Activated CD4-positive, alpha-beta T cell treated with anti-CD3 and anti-CD28 coated beads, Interleukin-2, amount 50 U/mL, for 1 hour (primary cell): ENCODE measurements around the gene DSCAM.

Experiments used
- DNase-seq: peaks from one replicate; pipeline ENCODE4 v3.0.0-alpha.2; 2020

The DSCAM gene

DNA sequence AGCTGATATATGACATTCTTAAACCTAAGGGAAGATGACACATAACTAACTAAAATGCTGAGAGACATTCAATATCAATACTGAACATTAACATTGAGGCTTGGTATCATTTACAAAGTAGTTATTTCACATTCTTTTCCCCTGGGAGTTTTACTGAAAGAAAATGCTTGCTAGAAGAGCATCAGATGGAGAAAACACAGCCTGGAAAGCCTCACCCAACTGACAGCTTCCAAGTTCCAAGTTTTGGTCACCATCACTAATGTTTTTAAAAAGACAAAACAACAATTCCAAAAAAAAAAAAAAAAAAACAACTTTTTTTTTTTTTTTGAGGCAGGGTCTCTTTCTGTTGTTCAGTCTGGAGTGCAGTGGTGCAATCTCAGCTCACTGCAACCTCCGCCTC is 80.6 kb downstream of the DSCAM start:
- no peak for DNase-seq

DNA sequence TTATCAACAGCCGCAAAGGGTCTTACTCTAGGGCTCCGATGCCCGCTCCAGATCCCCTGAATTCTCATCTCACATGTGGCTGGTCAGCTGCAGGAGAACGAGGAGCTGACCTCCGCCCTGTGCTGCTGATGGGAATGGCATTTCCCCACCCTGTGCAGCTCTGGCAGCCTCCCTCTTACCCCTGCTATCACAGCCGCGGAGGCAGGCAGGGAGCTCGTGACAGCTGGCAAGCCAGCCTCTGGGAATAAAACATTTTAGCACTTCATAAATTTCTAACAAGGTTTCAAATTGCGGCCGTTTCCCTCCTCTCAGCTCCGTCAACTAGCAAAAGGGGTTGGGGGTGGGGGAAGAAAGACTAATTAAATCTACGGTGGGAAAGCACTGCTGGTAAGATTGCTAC is 81.1 kb downstream of the DSCAM start:
- DNase-seq = no peak

DNA sequence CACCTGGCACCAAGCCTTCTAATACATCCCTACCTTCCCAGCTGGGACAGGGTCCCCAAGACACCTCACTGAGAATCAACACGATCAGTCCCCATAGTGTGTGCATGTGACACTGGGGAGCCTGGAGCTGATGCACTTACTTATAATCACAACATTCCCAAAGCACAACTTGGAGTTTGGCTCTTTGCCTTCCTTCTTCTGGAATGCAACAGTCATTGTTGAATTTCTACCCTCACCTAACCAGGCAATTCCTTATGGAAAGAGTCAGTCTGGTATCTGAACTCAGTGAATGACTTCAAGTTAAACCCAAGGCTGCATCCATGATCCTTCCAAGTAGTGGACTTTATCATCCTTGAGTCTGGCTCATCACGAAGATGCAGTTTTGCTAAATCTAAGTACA is 86.1 kb downstream of the DSCAM start:
- DNase-seq = no peak

DNA sequence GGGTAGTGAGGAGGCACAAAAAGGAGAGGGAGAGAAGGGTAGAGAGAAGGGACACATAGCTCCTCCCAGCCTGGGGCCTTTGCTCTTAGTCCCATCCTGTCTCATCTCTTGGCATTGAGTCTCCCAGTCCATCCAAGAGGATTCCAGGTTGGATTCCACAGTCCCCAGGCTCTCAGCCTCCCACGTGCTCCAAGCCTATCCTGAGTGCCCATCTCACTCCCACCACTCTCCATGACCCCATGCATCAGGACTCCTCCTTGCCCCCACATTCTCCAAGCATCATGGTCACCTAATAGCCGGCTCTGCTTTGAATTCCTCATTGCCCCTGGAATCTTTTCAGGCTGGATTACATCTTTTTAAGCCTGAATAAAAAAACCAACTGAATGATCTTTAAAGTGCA is 87.9 kb downstream of the DSCAM start:
- DNase-seq = no peak

DNA sequence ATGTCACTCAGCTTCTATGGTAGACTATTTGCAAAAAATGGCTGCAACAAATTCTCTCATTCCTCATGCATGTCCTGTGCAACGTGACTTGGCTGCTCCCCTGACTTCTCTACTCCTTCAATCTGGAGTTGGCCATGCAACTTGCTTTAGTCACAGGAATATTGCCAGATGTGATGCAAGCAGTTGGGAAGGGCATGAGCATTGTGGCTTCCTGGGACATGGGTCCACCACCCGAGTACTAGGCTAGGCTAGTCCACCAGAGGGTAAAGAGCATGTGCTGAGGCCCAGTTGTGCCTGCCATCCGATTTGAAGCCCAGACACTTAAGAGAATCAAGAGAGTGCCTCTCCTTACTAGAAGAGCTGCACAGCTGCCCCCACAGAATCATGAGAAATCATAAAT is 89.6 kb downstream of the DSCAM start:
- DNase-seq = no peak

DNA sequence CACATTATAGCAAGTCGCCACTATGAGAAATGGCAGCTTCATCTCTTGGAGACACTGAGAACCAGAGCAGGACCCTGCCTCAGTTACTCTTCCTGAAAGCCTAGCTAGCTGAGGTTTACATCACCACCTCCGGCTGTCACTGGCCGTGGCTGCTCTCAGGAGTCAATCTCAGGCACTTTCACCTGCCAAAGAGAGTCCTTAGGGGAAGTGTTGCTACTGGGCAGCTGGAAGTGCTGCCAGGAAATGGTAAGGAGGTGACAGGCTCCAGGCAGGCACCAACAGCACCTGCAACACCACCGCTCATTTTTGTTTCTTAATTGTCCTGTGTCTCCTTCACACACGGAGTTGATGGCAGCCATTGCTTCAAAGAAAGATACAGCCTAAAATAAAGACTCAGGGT is 92.5 kb downstream of the DSCAM start:
- no peak for DNase-seq

DNA sequence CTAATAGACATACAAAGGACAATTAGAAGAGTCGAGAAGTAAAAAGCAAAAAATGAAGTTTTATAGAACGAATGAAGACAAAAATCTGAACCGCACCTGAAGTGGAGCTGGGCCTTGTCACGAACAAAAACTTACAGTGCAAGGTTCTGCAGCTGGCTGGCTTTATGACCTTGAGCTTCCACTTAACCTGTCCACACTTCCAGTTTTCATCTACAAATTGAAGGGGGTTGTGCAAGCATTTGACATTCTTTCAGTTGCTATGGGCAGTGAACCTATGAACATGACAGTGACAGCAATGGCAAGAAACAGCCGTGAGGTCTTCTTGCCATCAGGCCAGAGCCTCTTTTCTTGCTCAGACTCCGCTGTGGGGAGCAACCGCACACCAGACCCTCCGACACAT is 93.2 kb downstream of the DSCAM start:
- DNase-seq = no peak

DNA sequence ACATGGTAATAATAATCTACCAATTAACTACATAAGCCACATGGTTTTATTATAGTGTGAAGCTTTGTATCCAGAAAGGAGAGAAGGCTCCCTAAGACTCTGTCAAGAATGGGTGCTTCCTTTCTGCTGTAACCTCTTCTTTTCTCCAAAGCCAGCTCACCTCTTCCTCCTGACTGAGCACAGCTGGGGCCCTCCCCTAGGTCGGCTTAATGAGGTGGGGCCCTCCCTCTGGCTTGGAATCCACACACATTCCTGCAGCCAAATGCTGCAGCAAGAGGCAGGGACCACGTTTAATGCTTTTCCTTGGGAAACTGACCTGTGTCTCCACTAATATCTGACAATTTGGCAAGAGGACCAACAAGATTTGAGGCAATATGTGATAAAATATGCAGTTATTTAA is 94.8 kb downstream of the DSCAM start:
- DNase-seq = no peak

DNA sequence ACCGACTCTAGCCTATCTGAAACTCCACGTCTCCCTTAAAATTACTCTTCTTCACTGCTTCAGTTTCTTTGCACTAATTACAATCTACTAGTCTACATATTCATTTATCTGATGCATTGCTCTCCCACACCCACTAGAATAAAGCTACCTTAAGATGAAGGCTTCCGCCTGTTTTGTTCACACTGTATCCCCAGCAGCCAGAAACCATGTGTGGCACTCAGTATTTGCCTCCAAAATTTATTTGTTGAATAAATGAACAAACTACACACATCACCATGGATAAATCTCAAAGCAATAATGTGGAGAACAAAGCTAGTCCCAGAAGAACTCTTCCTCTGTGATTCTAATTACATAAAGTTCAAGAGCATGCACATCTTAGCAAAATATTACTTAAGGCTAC is 95.7 kb downstream of the DSCAM start:
- DNase-seq = no peak

DNA sequence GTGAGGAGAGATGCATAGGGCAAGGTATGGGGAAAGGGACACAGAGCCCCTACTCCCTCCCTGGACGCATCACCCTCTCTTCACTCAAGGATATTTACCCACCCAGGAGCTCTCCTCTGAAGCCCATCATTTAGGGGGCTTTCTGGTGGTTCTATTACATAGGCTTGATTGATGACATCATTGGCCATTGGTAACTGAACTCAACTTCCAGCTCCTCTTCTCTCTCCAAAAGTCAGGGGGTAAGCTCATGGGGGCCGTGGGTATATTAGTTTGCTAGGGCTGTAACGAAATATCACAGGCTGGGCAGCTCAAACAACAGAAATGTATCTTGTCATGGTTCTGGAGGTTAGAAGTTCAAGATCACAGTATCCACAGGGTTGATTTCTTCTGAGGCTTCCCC is 110.8 kb downstream of the DSCAM start:
- no peak for DNase-seq

DNA sequence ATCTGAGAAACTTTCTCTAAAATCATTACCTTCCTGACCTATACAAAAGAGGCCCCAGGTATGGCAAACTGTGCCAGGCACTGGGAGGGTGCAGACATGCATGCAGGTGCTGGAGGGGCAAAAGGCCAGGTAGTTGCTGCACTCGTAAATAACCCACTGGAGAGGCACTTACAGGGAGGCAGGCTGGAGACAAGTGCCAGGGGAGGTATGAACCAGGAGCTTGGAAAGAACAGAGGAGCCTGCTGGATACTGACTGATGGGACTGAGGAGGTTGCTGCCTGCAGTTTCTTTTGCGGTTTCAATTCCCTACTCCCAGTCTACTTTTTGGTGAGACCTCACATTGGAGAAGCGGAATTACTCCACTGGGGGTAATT is 113.9 kb downstream of the DSCAM start:
- DNase-seq = no peak

DNA sequence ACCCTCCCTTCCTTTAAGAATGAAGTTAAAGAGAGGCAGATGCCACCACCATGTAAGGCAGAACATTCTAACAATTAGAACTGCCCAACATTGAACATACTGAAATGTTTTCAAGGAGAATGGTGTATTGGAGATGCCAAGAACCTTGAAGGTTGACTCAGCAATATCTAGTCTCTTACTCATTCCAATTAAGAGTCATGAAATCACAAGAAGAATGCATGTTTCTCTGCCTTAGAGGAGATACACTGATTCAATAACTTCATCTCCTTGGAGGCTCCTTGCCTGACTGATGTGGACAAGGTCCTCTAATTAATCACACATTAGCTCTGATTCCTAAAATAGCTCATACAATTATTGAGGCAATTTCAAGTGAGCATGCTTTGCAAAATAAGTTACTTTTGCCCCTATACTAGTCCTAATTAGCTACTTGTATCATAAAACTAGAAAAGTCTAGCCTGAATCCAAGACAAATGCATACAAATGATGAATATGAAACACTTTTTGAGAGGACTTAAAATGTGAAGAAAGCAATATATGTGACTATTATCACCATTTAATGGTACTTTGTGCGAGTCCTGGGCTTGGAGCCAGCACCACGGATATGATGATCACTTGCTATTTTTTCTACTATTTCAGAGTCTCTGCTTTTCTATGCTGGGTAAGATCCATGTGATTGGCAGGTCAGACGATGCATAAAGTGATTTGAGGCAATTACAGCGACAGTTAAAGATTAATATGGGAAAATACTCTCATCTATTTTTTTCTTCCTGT is 114.5 kb downstream of the DSCAM start:
- no peak for DNase-seq

DNA sequence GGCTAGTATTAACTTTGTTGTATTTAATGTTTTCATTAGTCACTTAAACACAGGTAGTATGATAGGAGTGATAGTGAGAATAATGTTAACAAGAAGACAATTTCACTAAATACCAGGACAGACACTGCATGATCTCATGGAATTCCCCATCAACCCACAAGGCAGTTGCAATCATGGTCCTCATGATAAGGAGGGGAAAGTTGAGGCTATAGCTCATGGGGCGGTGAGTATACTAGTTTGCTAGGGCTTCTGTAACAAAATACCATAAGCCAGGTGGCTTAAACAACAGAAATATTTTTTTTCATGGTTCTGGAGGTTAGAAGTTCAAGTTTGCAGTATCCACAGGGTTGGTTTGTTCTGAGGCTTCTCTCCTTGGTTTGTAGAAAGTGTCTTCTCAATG is 115.8 kb downstream of the DSCAM start:
- no peak for DNase-seq

DNA sequence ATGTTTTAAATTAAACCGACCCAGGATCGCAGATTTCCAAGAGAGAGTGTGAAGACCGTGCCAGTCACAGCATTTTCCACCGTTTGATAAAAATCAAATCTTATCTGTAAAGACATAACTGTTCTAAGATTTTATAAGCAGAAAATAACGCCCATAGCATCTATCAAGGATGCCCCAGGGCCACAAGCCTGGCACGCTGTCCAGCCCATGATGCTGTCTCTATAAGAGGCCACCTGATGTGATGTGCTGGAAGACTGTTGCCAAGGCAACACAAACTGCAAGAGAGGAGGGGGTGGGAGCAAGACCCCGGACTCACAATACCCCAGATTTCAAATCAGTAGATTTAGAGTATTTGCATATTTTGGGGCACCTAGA is 116.5 kb downstream of the DSCAM start:
- DNase-seq = no peak

DNA sequence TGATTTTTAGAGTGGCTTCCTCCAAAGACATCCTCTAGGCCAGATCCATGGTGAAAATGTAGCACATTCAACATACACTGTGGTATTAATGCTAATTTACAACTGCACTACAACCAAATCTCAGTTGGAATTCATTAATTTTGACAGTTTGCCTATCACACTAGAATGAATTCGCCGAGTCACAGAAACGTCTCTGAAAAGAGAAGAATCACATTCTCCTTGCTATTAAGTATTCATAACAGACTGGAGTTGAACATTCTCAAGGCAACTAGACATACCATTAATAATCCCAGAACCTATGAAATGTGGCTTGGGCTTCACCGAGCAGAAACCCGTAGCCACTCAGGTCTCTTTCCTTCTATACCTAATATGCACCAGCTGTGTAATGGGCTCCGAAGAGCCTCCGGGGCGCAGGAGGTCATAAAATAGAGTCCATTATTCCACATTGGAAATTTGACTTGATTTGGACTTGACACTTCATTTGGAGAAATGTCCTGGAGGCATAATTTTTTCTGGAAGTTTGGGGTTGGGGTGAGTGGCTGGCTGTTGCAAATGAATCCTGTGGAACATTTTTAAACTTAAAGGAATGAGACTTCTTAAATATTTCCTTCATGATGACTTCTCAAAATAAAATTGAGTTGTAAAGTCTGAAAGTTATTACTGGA is 117.1 kb downstream of the DSCAM start:
- DNase-seq = no peak

DNA sequence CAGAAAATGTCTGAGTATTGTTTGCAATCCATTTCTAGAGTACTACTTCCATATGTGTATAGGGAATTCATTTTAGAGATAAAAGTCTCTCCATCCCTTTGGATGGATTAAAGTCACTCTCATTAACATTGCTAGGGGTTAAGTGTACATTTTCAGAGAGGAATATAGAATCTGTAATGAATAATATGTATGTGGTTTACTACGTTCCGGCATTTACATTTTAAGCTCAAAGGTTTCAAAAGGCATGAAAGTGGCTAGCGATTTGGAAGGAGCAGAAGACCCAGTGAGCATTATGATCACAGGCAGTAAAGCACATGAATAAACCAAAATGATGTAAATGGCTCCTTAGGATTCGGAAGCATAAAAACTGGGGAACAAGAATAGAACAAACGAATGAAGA is 123.0 kb downstream of the DSCAM start:
- no peak for DNase-seq

DNA sequence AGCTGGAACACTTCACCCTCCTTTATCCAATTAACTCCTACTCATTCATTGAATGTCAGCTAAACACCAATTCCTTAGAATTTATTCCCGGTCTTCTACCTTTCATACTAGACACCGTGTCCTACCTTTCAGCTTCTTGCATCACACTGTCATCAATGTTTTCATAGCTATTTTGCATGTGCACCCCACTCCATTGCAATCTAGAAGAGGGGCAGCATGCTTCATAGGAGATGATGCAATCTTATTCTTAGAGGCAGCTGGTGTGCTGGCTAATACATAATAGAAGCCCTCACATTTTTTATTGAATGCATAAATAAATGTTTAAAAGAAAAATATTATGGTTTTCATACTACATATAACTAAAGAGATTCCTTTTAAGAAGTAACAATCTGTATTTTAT is 123.6 kb downstream of the DSCAM start:
- no peak for DNase-seq

DNA sequence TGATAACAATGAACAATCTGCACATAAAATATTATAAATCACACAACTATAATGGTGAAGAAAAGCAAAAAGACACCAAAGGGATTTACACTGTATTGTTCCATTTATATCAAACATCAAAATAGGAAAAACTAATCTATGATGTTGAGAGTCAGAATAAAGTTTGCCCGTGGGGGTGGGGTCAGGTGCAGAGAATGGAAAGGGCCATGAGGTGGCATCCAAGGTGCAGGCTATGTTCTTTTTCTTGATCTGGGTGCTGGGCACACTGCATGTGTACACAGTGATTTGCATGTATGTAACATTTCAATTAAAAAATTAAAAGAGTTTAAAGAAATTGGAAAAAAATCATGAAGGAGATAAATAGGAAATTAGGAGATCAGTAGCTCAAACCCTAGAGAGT is 127.3 kb downstream of the DSCAM start:
- no peak for DNase-seq

DNA sequence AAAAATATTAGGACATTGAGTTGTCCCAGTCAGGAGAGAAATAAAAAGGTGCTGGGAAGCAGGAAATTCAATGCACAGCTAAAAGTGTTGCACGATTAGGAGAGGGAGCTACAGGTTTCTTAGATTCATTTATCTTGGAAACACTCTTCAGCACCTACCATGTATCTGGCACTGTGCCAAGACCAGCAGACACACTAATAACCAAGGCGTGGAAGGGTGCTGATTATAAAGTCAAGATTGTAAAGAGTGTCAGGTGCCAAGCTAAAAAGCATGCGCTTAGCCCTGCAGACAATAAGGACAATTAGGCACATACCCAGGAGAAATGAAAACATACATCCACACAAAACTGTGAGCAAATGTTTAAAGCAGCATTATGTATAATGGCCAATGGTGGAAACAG is 129.9 kb downstream of the DSCAM start:
- no peak for DNase-seq

DNA sequence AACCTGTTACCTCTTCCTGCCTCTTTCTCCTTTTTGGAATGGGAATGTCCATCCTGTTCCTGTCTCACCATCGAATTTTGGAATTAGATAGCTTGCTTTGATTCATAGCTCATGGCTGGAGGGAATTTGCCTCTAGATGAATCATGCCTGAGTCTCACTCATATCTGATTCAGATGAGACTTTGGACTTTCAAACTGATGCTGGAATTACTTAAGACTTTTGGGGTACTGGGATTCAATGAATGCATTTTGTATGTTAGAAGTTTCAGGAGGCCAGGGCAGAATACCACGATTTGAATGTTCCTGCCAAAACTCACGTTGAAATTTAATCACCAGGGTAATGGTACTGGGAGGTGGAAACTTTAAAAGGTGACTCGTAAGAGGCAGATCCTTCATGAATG is 132.4 kb downstream of the DSCAM start:
- no peak for DNase-seq

DNA sequence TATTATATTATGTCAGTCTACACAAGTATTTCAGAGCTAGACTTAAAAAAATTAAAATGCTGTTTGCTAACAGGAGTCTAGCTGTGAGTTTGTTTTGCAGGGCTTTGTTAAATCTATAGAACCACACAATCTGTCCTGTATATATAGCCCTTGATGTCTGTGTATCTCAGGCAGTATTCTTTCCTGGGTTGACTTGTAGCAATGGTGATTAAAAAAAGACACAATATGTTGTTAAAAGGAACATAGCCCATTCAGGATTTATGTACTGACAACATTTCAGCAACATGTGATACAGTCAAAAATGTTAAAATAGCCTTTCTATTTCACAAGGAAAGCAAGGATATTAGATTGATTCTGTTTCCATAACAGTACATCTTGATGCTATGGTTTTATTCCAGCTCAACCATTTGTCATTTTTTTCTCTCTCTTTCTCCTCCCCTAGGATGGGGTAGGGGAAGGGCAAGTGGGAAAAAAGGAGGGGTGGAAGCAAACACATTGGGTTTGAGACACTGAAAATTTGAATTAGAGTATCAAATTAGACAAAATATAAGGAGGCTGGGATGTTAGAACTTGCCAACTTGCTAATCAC is 139.2 kb downstream of the DSCAM start:
- DNase-seq = no peak

DNA sequence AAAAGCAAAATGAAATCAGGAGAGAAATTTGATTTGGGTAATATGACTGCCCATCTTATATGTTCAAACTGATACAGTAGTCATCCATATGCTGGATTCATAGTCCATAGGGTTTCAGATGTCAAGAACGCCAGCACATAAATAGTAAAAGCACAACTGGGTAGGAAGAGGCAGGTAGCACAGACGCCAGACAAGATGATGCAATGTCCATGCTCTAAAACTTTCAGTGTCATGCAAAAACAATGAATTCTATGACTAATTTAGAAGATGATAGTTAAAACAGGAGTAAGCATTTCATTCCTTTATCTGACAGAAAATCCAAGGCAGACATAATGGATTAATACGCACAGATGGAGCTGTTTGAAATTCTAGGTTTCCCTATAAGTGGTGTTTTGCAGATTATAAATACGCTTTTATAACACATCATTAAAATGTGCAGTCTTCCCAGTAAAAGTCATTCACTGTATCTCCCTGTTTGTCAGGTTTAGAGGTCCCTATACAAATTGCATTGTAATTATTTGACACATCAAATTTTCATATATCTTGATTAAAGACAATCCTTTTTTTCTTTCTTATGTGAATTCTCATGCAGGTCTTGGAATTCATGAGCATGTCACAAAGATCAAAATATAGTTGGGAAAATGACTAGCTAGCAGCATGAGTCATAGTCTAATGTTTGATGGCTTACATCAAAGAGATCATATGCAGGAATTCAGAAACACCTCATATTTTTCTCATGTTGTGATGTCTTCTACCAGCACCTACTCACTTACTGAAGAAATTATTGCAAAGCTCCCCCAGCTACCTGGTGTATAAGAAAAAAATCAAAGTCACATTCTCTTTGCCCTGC is 139.9 kb downstream of the DSCAM start:
- no peak for DNase-seq

DNA sequence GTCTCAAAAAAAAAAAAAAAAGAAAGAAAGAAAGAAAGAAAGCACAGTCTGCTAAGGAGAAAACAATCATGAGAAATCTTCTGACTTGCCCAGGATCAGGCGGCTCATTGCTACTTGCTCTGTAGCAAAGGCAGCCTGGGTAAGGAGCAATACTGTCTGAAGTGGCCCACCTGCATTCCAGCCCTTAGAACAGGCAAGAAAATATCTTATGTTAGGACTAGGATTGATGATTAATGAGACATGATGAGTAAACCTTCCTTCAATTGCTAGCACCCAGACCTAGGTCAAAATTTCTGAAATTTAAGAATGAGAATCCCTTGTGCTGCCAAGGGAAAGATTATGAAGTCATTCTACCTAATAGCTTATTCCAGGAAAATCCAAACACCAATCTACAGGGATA is 140.8 kb downstream of the DSCAM start:
- DNase-seq = no peak

DNA sequence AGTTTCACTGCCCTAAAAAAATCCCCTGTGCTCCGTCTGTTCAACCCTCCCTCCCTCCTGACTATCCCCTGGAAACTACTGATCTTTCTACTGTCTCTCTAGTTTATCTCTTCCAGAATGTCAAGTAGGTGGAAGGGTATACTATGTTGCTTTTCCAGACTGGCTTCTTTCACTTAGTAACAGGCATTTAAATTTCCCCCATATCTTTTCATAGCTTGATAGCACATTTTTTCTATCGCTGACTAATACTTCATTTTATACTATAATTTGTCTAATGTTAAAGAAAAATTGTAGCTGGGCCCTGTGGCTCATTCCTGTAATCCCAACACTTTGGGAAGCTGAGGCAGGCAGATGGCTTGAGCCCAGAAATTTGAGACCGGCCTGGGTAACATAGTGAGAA is 142.8 kb downstream of the DSCAM start:
- DNase-seq = no peak
